ENCODE data around the gene SFN. TPM values are rescaled to one million over a fixed set of nuclear protein-coding genes. Genes with fewer than 3 reads are reported as not detected.
"Not testable (repeated sequence)": the region's sequence is repeated elsewhere in the genome, so short reads cannot be mapped to it uniquely, and the experiment has no call there.

SFN gene
- total RNA-seq, 1 experiment from 2014 or later: 1.0 TPM

GRCh38 chr1:26864610-26865480 is 1.9 kb downstream of the SFN start:
- DNase-seq: peak; percentile 98

GRCh38 chr1:26873097-26873496 is 10.1 kb downstream of the SFN start:
- DNase-seq; H3K4me2 ChIP-seq (ENCODE audit: low read depth, low read length, poor library complexity, severe bottlenecking); H3K4me3 ChIP-seq (ENCODE audit: low read length); H3K36me3 ChIP-seq (ENCODE audit: insufficient read depth, low read length); H3K27ac ChIP-seq (ENCODE audit: low read length); H2AFZ ChIP-seq (ENCODE audit: low read length); H3K9ac ChIP-seq (ENCODE audit: low read length); H3K79me2 ChIP-seq (ENCODE audit: low read length); H3K9me3 ChIP-seq (ENCODE audit: low read length); H4K20me1 ChIP-seq (ENCODE audit: insufficient read depth, low read depth, low read length); H3K27me3 ChIP-seq (ENCODE audit: low read length); H3K4me1 ChIP-seq (ENCODE audit: low read length); H3K9me2 ChIP-seq (replicated peaks; ENCODE audit: insufficient read depth, low read length): not testable (repeated sequence)

More at GRCh38 chr1:26864610-26865480, 1.9 kb downstream of the SFN start:
- H3K4me3 ChIP-seq (ENCODE audit: low read length): peak overlapping the region; percentile 84
- H3K79me2 ChIP-seq (ENCODE audit: low read length): no peaks in the 10 kb centered on the region
- H3K36me3 ChIP-seq (ENCODE audit: insufficient read depth, low read length): no peaks in the 10 kb centered on the region
- peak overlapping the region; percentile 92 for H3K27ac ChIP-seq (ENCODE audit: low read length)
- no peaks in the 10 kb centered on the region for H3K9me2 ChIP-seq (replicated peaks; ENCODE audit: insufficient read depth, low read length)
- no peaks in the 10 kb centered on the region for H3K27me3 ChIP-seq (ENCODE audit: low read length)
- peak overlapping the region; percentile 91 for H3K4me2 ChIP-seq (ENCODE audit: low read depth, low read length, poor library complexity, severe bottlenecking)
- no peaks in the 10 kb centered on the region for H4K20me1 ChIP-seq (ENCODE audit: insufficient read depth, low read depth, low read length)
- H3K9me3 ChIP-seq (ENCODE audit: low read length): no peaks in the 10 kb centered on the region
- peaks cover 26% of the 10 kb centered on the region for H3K4me1 ChIP-seq (ENCODE audit: low read length)
- H3K9ac ChIP-seq (ENCODE audit: low read length): peak overlapping the region; percentile 97
- peak overlapping the region; percentile 86; the same call in 1 of the 2 replicates for H2AFZ ChIP-seq (ENCODE audit: low read length)

GRCh38 chr1:26874896-26875295 is 11.9 kb downstream of the SFN start:
- Histone ChIP-seq H3K4me2 (ENCODE audit: low read depth, low read length, poor library complexity, severe bottlenecking) (no peak overlapping the region), H4K20me1 (ENCODE audit: insufficient read depth, low read depth, low read length) (no peaks in the 10 kb centered on the region)

GRCh38 chr1:26877326-26877725 is 14.4 kb downstream of the SFN start:
- no peaks in the 10 kb centered on the region for H3K9me2 ChIP-seq (replicated peaks; ENCODE audit: insufficient read depth, low read length)
- H3K36me3 ChIP-seq (ENCODE audit: insufficient read depth, low read length): peaks cover 23% of the 10 kb centered on the region
- no peak for DNase-seq
- H3K79me2 ChIP-seq (ENCODE audit: low read length): no peaks in the 10 kb centered on the region
- no peak overlapping the region; the same call in 1 of the 2 replicates for H3K9ac ChIP-seq (ENCODE audit: low read length)
- H3K4me1 ChIP-seq (ENCODE audit: low read length): peaks cover 8% of the 10 kb centered on the region
- no peak overlapping the region for H2AFZ ChIP-seq (ENCODE audit: low read length)
- H3K27ac ChIP-seq (ENCODE audit: low read length): peak overlapping the region; percentile 34
- H3K4me3 ChIP-seq (ENCODE audit: low read length): no peak overlapping the region
- no peaks in the 10 kb centered on the region for H4K20me1 ChIP-seq (ENCODE audit: insufficient read depth, low read depth, low read length)
- peak overlapping the region; percentile 47 for H3K4me2 ChIP-seq (ENCODE audit: low read depth, low read length, poor library complexity, severe bottlenecking)
- no peaks in the 10 kb centered on the region for H3K9me3 ChIP-seq (ENCODE audit: low read length)
- H3K27me3 ChIP-seq (ENCODE audit: low read length): no peaks in the 10 kb centered on the region

More at GRCh38 chr1:26874896-26875295, 11.9 kb downstream of the SFN start:
- H3K9me3 ChIP-seq (ENCODE audit: low read length): no peaks in the 10 kb centered on the region
- no peaks in the 10 kb centered on the region for H3K79me2 ChIP-seq (ENCODE audit: low read length)
- no peak overlapping the region for H3K9ac ChIP-seq (ENCODE audit: low read length)
- peaks cover 8% of the 10 kb centered on the region for H3K4me1 ChIP-seq (ENCODE audit: low read length)
- no peaks in the 10 kb centered on the region for H3K27me3 ChIP-seq (ENCODE audit: low read length)
- H3K36me3 ChIP-seq (ENCODE audit: insufficient read depth, low read length): peaks cover 10% of the 10 kb centered on the region
- H3K9me2 ChIP-seq (replicated peaks; ENCODE audit: insufficient read depth, low read length): no peaks in the 10 kb centered on the region
- no peak overlapping the region for H3K4me3 ChIP-seq (ENCODE audit: low read length)
- no peak for DNase-seq
- H2AFZ ChIP-seq (ENCODE audit: low read length): no peak overlapping the region
- H3K27ac ChIP-seq (ENCODE audit: low read length): no peak overlapping the region

GRCh38 chr1:26879793-26880192 is 16.8 kb downstream of the SFN start:
- Histone ChIP-seq H3K4me2 (ENCODE audit: low read depth, low read length, poor library complexity, severe bottlenecking) (no peak overlapping the region), H3K27me3 (ENCODE audit: low read length) (no peaks in the 10 kb centered on the region), H3K9me3 (ENCODE audit: low read length) (no peaks in the 10 kb centered on the region), H3K9me2 (replicated peaks; ENCODE audit: insufficient read depth, low read length) (no peaks in the 10 kb centered on the region), H3K79me2 (ENCODE audit: low read length) (0 out of 2 replicates have a peak, but pooled peaks cover 3% of the 10 kb centered on the region), H3K4me1 (ENCODE audit: low read length) (peaks cover 8% of the 10 kb centered on the region), H3K36me3 (ENCODE audit: insufficient read depth, low read length) (peaks cover 40% of the 10 kb centered on the region), H3K9ac (ENCODE audit: low read length) (no peak overlapping the region), H3K4me3 (ENCODE audit: low read length) (no peak overlapping the region), H4K20me1 (ENCODE audit: insufficient read depth, low read depth, low read length) (no peaks in the 10 kb centered on the region), H2AFZ (ENCODE audit: low read length) (no peak overlapping the region), H3K27ac (ENCODE audit: low read length) (no peak overlapping the region)
- no peak for DNase-seq

- H3K36me3 ChIP-seq (ENCODE audit: insufficient read depth, low read length): peaks cover 52% of the 10 kb centered on the region
- not testable (repeated sequence) for H3K4me2 ChIP-seq (ENCODE audit: low read depth, low read length, poor library complexity, severe bottlenecking); H3K9me2 ChIP-seq (replicated peaks; ENCODE audit: insufficient read depth, low read length); H2AFZ ChIP-seq (ENCODE audit: low read length); H4K20me1 ChIP-seq (ENCODE audit: insufficient read depth, low read depth, low read length); H3K79me2 ChIP-seq (ENCODE audit: low read length); DNase-seq; H3K9ac ChIP-seq (ENCODE audit: low read length); H3K27ac ChIP-seq (ENCODE audit: low read length); H3K27me3 ChIP-seq (ENCODE audit: low read length); H3K4me1 ChIP-seq (ENCODE audit: low read length); H3K4me3 ChIP-seq (ENCODE audit: low read length); H3K9me3 ChIP-seq (ENCODE audit: low read length)
Observed at GRCh38 chr1:26881611-26882010, 18.7 kb downstream of the SFN start.

DNA sequence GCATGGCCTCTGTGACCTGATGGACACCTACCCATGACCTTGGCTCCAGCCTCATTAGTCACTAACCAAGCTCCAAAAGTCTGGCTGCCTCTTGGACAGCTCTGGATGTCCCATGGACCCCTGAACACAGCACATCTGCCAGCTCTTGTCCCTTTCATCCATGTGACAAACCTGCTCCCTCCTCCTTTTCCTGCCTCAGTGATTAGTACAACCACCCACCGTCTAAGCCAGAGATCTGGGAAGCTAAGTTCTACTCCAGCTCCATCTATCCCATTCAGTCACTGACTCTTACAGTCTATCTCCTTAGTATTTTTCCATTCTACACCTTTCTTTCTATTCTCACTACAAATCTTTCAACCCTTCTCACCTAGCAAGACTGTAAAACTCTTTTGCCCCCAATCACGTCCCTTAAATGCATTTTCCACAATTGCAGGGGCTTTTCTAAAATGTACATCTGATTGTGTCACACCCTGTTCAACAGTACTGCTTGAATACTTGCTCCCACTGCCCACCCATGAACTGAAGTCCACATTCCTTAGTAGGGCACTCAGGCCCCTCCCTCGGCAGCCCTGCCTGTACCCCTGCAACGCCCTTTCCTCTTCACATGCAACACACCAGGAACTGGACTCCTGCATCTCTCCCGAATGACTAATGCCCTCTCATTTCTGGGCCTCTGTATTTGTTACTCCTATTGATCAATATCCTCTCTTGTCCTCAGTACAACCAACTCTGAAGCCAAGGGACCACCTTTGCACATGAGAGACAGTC is 19.9 kb downstream of the SFN start:
- Histone ChIP-seq H3K36me3 (ENCODE audit: insufficient read depth, low read length) (peaks cover 44% of the 10 kb centered on the region), H3K4me1 (ENCODE audit: low read length) (peaks cover under 1% of the 10 kb centered on the region), H3K27ac (ENCODE audit: low read length) (no peak overlapping the region), H4K20me1 (ENCODE audit: insufficient read depth, low read depth, low read length) (no peaks in the 10 kb centered on the region), H3K9me2 (replicated peaks; ENCODE audit: insufficient read depth, low read length) (no peaks in the 10 kb centered on the region), H3K79me2 (ENCODE audit: low read length) (peaks cover 6% of the 10 kb centered on the region; the same call in 1 of the 2 replicates), H3K9ac (ENCODE audit: low read length) (no peak overlapping the region), H2AFZ (ENCODE audit: low read length) (no peak overlapping the region), H3K27me3 (ENCODE audit: low read length) (no peaks in the 10 kb centered on the region), H3K4me3 (ENCODE audit: low read length) (no peak overlapping the region), H3K4me2 (ENCODE audit: low read depth, low read length, poor library complexity, severe bottlenecking) (no peak overlapping the region), H3K9me3 (ENCODE audit: low read length) (no peaks in the 10 kb centered on the region)
- DNase-seq: no peak

- no peak overlapping the region for H3K4me2 ChIP-seq (ENCODE audit: low read depth, low read length, poor library complexity, severe bottlenecking)
- H3K27ac ChIP-seq (ENCODE audit: low read length): no peak overlapping the region
- no peaks in the 10 kb centered on the region for H3K9me3 ChIP-seq (ENCODE audit: low read length)
- H3K4me1 ChIP-seq (ENCODE audit: low read length): peaks cover 20% of the 10 kb centered on the region
- peaks cover 6% of the 10 kb centered on the region; the same call in 1 of the 2 replicates for H4K20me1 ChIP-seq (ENCODE audit: insufficient read depth, low read depth, low read length)
- H3K9me2 ChIP-seq (replicated peaks; ENCODE audit: insufficient read depth, low read length): no peaks in the 10 kb centered on the region
- no peaks in the 10 kb centered on the region for H3K27me3 ChIP-seq (ENCODE audit: low read length)
- no peak overlapping the region for H3K9ac ChIP-seq (ENCODE audit: low read length)
- H2AFZ ChIP-seq (ENCODE audit: low read length): no peak overlapping the region
- peaks cover 25% of the 10 kb centered on the region for H3K79me2 ChIP-seq (ENCODE audit: low read length)
- peaks cover 40% of the 10 kb centered on the region for H3K36me3 ChIP-seq (ENCODE audit: insufficient read depth, low read length)
- DNase-seq: peak; percentile 71
- H3K4me3 ChIP-seq (ENCODE audit: low read length): no peak overlapping the region
Observed at GRCh38 chr1:26887125-26887524, 24.2 kb downstream of the SFN start.
